ENCODE measurements around the gene MEF2A.

Gene MEF2A

DNA sequence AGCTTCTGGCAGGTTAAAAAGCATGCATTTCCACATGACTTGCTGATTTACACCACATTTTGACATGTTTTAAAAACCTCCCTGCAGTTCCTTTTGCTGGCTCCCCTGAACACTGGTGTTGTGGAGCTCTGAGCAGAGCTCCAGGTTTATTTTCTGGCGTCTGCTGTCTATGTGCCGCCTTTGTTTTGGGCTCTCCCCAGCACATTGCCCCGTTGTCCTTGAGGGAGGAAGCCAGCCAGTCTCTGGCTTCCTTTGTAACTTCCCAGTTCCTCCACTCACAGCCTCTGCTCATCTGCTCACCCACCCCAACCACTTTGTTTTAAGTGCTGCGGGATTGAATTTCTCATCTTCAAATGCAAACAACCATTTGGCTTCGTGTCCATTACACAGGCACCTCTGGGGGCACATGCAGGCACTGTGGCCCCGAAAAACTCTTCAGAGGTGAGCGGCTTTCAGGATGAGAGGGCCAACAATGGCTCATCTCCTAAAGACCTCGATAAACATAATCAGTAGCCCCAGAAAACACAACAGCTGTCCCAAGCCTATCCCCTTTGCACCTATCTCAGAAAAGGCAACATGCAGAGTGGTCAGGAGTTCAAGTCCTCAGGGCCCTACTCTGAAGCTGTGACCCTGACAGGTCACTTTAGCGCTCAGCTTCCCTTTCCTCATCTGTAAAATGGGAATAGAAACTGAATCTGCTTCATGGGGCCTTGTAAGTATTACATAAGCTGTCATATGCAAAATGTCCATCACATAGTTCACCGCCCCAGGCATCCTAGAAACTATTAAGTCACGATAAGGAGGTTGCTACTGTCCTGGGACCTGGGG is 1.3 kb upstream of the MEF2A start:
- peak; percentile 21 for DNase-seq (ENCODE audit: low spot score)

DNA sequence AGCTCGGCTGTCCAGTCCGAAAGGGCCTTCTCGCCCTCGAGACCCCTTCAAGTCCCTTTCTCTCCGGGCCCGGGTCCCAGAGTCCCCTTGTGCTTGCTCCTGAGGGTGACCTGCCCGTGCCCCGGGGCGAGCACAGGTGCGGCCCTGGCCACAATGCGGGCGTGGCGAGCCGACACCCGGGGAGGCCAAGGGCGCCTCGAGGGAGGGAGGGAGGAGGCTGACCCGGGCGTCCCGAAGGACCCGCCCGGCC is 810 bp upstream of the MEF2A start:
- no peak for DNase-seq (ENCODE audit: low spot score)

DNA sequence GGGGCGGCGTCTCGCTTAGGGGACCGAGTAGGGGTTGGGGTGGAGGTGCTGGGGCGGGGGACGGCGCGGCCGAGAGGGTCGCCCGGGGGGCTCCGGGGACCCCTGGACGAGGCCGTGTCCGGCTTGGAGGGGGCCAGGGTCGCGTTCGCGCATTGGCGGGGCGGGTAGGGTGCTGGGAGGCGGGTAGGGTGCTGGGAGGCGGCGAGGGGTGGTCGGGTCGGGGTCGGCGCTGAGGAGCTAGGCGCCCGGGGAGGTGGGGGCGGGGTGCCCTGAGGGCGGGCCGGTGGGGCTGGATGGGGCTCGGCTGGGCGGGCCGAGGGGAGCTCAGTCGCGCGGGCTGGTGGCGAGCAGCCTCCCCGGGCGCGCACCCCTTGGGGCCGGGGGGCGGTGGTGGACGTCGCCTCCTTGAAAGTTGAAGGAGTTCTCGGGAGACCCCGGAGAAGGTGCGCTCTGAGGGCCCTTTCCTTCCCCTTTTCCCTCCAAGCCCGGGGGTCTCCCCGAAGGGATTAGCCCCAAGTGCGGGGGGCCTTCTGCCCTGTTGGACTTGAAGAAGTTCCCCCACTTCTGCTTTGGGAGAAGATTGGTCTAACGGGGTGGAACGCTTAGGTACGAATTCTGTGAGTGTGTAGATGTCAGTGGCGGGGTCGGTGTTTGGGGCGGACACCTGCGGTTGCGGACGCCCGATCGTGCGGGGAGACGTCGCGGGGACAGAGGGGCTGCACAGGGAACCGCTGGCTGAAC is 543 bp downstream of the MEF2A start:
- DNase-seq (ENCODE audit: low spot score) = peak; percentile 31

DNA sequence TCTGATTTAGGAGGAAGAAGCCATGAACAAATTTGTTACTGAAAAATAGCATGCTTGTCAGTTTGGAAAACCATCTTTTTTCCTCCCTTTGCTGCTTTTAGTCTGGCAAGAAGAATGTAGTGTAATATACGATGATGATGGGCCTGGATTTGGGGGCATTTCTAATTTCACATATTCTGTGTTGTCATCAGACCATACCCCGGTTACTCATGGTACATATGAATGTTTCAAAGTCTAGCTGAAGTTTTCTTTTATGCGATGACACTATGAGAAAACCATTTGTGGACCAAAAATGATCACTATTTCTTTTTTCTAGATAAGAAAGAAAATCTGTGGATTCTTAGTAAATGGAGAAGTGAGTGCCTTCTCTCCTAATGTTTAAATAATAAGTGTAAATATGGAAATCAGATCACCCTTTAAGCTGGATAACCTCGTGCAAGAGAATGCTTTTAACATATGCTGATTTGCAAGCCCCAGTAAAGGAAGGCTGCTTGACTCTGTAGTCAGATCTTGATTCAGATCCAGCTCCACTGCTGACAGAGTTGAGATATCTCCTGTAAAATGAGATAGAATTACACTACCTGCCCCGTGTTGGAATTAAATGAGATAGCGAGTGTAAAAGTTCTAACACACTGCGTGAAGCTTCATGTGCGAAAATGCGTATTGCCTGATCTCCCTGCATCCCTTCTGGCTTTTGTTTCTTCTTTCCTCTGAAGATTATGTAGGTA is 3.0 kb downstream of the MEF2A start:
- DNase-seq (ENCODE audit: low spot score) = peak; percentile 57

DNA sequence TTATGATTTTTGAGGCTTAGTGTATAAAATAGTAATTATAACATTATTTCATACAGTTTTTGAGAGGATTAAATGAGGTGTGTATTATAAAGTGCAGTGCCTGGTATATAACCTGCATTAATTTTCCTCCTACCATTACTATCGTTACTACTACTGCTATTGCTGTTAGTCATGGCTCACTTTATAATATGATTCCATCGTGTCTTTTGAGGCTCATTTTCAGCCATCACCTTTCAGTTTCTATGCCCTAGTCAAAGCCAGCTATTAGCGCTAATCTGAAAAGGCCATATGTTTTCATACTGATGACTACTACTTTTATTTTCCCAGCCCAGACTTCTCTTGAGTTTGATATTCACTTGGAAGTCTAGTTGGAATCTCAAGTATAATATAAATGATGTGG is 5.5 kb downstream of the MEF2A start:
- DNase-seq (ENCODE audit: low spot score) = no peak

DNA sequence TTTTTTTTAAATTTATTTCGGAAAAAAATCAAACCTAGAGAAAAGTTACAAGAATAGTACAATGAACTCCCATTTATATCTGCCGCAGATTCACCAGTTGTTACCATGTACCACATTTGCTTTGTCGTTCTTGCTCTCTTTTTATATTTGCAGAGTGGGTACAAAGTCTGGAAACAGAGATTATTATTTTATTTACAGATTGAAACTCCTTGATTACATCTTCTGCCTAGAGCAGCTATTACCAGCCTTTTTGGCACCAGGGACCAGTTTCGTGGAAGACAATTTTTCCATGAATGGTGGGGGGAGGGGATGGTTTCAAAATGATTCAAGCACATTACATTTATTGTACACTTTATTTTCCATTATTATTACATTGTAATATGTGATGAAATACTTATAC is 8.3 kb downstream of the MEF2A start:
- no peak for DNase-seq (ENCODE audit: low spot score)

DNA sequence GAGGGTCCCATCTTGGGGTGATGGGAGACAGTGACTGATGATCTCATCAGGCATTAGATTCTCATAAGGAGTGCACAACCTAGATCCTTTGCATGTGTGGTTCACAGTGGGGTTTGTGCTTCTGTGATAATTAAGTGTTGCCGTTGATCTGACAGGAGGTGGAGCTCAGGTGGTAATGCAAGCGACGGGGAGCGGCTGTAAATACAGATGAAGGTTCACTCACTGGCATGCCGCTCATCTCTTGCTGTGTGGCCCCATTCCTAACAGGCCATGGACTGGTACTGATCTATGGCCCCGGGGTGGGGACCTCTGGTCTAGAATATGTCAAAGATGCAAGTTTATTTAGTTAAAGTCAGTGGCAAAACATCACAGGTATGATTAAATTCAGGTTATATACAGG is 8.7 kb downstream of the MEF2A start:
- DNase-seq (ENCODE audit: low spot score) = no peak

DNA sequence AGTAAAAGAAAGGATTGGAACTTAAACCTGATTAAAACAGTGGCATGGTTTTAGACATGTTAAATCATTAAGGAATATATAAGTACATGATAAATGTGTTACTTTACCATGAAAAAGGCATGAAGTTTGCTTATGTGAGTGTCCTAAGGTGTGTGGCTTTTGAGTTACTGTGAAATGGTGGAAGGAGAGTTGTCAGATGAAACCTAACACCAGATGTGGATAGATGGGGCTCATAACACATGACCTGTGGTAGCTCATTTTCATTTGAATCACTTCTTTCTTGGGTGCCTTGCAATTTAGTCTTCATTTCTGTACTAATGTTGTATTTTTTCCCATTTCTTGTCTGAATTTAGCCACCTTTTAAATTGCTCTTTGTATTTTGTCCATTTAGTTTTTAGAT is 13.0 kb downstream of the MEF2A start:
- no peak for DNase-seq (ENCODE audit: low spot score)

DNA sequence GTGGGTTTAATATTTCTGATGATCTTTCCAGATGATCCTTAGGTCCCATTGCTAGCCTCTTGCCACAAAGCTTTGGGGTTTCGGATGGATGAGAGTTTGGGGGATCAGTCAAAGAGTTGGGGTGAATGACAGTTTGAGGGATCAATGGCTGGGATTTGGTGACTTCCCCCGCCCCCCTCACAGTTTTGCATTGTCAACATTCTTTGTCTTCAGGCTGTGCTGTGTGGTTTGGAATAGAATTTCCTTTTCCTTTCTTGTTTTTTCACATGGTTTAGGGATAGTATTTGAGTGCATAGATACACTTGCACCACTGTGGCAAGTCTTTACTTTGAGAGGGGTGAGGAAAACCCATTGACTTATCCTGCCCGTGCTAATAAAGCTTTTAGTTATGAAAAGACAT is 14.3 kb downstream of the MEF2A start:
- no peak for DNase-seq (ENCODE audit: low spot score)

DNA sequence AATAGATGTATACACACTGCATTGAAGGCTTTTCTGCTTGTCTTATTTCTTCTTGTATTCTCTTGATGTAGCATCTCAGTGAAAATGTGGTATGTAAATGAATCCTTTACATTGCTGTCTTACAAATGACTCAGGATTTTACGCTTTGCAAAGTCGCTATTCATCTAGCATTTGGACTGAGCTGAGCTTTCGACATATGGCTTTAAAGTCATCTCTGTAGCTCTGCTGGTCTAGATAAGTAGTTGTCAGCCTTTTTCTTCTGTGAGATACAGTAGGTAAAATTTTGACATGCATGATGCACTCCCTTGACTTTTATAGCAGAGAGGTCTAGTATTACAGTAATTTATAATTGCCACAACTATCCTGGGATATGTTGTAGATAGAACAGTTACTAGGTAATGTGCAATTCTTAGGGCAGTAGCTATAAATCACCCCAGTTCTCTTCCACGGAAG is 16.8 kb downstream of the MEF2A start:
- DNase-seq (ENCODE audit: low spot score) = no peak

DNA sequence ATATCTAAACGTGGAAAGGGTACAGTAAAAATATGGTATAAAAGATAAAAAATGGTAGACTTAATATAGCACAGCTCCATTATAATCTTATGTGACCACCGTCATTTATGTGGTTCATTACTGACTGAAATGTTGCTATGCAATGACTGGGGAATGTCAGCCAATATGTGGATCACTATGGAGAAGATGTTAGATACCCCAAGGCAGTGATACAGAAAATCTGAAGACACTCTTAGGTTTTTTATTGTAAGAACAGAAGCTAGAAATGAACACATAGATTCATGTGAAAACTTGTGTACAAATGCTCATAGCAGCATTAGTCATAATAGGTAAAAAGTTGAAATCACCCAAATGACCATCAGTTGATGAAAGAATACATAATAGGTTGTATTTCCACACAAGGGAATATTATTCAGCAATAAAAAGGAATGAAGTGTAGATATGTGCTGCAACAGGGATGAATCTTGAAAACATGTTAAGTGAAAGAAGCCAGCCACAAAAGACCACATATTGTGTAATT is 18.4 kb downstream of the MEF2A start:
- DNase-seq (ENCODE audit: low spot score) = no peak

DNA sequence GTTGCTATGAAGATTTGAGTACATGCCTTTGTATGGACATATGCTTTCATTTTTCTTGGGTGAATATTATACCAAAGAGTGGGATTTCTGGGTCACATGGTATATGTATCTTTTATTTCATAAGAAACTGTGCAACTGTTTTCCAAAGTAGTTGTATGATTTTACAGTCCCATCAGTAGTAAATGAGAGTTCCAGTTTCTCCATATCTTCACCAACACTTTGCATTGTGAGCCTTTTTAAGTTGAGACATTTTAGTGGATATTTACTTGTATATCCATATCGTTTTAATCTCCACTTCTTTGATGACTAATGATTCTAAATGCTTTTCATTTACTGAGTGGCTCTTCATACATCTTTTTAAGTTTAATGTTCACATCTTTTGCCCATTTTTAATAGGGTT is 20.3 kb downstream of the MEF2A start:
- no peak for DNase-seq (ENCODE audit: low spot score)

DNA sequence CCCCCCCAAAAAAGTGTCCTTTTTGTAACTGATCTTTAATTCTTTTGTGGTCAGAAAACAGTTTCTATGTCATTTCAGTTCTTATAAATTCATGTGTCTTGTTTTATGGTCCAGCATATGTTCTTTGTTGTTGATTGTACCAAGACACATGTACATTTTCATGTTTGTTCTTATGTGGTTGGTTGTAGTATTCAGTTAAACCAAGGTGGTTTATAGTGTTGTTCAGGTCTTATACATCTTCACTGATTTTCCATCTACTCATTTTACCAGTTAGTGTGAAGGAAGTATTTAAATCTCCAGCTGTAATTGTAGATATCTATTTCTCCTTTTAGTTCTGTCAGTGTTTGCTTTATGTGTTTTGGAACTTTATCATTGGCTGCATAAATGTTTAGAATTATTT is 24.0 kb downstream of the MEF2A start:
- no peak for DNase-seq (ENCODE audit: low spot score)

DNA sequence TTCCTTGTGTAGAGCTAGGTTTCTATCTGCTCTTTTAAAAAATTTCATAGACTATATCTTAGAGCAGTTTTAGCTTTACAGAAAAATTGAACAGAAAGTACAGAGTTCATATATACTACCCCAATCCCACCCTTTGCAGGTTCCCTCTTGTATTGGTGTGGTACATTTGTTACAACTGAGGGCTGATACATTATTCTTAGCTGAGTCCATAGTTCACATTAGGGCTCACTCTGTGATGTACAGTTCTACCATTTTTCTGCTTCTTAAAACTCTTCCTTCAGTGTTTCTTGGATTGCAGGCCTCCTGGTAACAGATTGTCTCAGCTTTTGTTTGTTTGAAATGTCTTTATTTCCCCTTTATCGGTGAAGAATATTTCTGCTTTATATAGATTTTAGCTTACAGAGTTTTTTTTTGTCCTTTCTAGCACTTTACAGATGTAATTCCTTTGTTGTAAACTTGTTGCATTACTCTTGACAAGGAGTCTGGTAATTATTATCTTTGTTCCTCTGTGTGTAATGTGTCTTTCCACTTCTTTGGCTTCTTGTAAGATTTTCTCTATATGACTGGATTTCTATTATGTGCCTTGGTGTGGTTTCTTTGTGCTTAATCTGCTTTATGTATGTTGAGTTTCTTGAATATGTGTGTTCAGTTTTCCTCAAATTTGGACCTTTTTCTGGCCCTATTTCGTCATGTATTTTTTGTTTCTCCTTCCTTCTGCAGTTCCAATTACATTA is 25.3 kb downstream of the MEF2A start:
- no peak for DNase-seq (ENCODE audit: low spot score)

DNA sequence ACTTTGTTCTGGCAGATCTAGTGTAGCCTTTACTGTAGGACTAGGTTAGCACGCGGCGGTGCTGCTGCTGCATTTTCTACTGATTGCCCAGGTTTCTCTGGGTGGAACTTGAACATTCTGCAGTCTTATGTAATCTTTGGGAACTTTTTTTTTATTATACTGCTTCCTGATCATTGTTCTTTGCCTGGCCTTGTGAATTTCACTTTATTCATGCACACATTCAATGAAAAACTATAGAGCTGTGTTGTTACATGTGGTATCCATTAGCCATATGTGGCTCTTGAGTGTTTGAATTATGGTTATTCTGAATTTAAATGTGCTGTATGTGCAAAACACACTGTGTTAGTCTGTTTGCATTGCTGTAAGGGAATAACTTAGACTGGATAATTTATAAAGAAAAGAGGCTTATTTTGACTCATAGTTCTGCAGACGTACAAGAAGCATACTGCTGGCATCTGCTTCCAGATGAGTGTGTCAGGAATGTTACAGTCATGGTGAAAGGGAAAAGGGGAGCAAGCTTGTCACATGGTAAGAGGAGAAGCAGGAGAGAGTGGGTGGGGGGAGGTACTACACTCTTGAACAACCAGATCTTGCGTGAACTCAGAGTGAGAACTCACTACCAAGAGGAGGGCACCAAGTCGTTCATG is 26.5 kb downstream of the MEF2A start:
- no peak for DNase-seq (ENCODE audit: low spot score)

DNA sequence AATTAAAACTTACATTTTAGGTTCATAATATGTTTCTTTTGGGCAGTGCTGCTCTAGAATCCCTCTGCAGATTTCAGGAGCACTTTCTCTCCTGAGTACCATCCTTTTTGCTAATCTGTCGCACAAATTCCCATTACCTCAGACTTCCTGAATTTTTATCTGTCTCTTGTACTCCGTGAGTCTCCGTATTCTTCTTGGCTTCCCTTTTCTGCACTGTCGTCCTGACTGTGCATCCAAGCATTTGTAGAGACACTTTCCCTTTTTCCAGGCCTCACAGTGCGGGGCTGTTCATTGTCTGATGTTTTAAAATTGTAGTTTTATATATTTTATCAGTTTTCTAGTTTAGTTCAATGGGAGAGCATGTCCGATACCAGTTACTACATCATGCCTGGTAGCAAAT is 27.3 kb downstream of the MEF2A start:
- DNase-seq (ENCODE audit: low spot score) = no peak

DNA sequence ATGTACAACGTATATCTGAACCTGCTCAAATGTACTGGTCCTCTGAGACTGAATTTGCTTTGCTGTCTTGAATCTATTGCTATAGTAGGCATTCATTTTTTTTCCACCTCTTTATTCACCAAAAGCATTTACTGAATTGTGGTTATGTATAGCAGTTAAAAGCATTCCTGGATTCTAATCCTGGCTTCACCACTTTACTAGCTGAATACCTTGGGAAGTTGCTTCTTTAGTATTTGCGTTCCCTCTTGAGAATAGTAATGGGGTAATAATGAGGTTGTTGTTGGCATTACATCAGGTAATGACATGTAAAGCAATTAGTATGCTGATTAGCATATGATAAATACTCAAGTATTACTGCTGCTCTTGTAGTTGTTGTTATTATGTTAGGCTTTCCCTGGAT is 29.1 kb downstream of the MEF2A start:
- DNase-seq (ENCODE audit: low spot score) = no peak

DNA sequence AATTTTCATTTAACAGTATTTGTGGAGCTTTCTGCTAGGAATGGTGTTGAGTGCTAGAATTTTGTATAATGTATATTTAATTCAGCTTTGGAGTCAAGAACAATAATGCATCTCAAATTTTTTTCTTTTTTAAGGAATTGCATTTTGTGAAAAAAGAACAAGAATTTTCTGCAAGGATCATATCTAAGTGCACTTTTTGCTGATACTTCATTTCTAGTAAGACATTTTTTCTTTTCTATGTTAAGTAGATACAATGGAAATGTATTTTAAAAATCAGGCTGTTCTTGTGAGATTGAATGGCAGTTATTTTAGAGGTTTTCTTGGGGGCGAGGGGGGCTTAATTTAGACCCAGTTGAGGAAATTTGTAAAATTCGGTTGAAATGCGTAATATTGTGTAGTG is 32.5 kb downstream of the MEF2A start:
- no peak for DNase-seq (ENCODE audit: low spot score)

DNA sequence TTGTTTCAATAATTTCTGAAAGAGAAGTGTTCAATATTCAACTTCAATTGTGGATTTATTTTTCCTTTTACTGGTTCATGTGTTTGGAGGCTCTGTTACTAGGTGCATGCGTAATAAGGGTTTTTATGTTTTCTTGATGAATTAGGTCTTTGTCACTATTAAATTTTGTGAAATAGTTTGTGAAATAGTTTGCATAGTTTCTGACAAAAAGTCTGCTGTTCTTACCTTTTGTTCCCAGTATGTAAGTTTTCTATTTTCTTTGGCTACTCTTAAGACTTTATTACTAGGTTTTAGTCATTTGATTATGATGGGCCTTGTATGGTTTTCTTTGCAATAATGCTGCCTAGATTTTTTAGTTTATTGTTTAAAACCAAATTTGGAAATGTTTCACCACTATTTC is 38.0 kb downstream of the MEF2A start:
- no peak for DNase-seq (ENCODE audit: low spot score)

DNA sequence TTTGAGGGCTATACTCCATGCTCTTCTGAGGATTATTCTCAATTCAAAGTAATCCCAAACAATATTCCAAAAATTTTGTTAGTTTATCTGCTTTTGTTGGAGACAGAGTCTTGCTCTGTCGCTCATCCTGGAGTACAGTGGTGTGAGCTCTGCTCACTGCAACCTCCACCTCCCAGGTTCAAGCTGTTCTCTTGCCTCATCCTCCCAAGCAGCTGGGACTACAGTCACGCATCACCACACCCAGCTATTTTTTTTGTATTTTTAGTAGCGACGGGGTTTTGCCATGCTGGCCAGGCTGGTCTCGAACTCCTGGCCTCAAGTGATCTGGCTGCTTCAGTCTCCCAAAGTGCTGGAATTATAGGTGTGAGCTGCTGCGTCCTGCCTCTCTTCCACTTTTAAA is 39.1 kb downstream of the MEF2A start:
- DNase-seq (ENCODE audit: low spot score) = no peak

DNA sequence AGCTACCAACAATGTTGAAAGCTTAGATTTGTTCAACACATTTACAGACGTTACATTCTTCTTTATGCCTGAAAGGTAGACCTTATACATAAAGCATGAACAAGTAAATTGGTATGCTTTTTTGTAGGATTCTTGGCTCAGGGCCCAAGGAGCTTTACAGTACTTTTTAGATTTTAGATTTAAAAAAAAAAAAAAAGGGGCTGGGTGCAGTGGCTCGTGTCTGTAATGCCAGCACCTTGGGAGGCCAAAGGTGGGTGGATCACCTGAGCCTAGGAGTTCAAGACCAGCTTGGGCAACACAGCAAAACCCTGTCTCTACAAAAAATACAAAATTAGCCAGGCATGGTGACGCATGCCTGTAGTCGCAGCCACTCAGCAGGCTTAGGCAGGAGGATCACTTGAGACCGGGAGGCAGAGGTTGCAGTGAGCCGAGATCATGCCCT is 39.7 kb downstream of the MEF2A start:
- DNase-seq (ENCODE audit: low spot score) = no peak

DNA sequence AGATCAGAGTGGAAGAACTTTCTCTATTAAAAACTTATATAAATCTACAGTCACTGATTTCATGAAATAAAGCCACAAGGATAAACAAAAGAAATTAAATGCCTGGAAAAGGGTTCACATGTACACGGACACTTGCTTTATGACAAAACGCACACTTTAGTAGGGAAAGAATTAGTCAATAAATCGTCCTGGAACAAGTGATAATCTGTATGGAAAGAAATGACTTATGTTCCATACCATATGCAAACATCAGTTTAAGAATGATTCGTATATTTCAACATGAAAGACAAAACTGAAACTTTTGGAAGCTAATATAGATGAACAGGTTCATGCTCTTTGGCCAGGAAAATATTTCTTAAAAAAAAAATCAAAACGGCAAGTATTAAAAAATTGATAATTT is 40.2 kb downstream of the MEF2A start:
- no peak for DNase-seq (ENCODE audit: low spot score)

Measured in hepatic stellate cell (primary cell).